GM12874 (cell line): Measurements from ENCODE around the gene CELF5.

Experiments
- TF ChIP-seq, protein P1 (sequence below): IDR thresholded peaks from 2 replicates; pipeline ENCODE4 v1.5.1; 2011; ENCODE audit warnings: low read depth, mild to moderate bottlenecking, control low read depth, low read length, moderate library complexity; ENCODE audit not compliant: insufficient read depth

CELF5 gene

DNA sequence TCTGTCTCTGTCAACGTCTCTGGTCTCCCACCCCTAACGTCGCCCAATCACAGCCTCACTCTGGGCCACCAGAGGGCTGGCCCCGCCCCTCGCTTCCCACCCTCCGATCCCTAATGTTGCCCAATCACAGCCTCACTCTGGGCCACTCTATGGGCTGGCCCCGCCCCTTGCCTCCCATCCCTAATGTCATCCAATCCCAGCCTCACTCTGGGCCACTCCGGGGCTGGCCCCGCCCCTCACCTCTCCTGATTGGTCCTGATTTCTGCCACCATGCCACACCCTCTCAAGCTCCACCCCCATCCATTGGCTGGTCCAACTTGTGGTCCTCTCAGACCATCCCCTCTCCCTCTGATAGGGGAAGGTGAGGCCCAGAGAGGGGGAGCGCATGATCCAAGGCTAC is 24.9 kb downstream of the CELF5 start:
- TF ChIP-seq, protein P1, sequence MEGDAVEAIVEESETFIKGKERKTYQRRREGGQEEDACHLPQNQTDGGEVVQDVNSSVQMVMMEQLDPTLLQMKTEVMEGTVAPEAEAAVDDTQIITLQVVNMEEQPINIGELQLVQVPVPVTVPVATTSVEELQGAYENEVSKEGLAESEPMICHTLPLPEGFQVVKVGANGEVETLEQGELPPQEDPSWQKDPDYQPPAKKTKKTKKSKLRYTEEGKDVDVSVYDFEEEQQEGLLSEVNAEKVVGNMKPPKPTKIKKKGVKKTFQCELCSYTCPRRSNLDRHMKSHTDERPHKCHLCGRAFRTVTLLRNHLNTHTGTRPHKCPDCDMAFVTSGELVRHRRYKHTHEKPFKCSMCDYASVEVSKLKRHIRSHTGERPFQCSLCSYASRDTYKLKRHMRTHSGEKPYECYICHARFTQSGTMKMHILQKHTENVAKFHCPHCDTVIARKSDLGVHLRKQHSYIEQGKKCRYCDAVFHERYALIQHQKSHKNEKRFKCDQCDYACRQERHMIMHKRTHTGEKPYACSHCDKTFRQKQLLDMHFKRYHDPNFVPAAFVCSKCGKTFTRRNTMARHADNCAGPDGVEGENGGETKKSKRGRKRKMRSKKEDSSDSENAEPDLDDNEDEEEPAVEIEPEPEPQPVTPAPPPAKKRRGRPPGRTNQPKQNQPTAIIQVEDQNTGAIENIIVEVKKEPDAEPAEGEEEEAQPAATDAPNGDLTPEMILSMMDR, result no peak

DNA sequence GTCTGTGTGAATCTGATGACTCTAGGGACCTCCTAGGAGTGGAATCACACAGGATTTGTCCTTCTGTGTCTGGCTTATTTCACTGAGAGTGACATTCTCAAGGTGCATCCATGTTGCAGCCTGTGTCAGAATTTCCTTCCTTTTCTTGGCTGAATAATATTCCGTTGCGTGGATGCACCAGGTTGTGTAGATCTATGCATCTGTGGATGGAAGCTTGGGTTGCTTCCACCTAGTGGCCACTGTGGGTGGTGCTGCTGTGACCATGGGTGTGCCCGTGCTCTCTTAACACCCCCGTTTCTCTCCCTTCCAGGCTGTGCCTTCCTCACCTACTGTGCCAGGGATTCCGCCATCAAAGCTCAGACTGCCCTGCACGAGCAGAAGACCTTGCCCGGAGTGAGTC is 26.2 kb downstream of the CELF5 start:
- TF ChIP-seq, protein P1, result peak; percentile 81

DNA sequence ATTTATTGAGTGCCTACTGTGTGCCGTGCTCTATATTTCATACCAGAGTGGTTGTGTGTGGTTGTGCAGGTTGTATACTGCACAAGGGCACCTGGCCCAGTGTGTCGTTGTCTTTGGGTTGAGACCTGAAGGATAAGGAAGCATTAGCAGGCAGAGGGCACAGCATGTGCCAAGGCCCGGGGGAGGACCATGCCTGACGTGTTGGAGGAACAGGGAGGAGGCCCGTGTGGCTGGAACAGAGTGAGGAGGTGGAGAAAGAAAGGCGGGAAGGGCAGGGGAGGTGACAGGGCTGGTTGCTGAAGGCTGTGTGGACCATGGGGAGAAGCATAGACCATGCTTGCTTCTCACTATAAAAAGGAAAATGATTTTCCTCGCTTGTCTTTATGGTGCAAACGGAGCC is 26.8 kb downstream of the CELF5 start:
- TF ChIP-seq, protein P1, result no peak

DNA sequence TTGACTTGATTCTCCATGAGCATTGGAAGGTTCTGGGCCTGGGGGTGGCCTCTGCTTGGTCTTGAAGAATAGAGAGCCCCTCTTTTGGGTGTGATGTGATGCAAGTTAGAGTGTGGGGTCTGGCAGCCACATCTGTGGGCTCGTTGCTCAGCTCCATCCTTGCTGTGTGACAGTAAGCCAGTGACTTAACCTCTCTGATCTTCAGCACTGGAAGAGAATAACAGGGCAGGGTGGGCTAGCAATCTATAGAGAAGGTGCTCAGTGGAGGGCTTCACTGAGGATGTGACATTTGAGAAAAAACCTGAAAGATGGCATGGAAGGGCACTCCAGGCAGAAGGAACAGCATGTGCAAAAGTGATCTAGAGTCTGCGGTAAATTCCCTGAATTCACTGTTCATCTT is 28.2 kb downstream of the CELF5 start:
- TF ChIP-seq, protein P1, result no peak

DNA sequence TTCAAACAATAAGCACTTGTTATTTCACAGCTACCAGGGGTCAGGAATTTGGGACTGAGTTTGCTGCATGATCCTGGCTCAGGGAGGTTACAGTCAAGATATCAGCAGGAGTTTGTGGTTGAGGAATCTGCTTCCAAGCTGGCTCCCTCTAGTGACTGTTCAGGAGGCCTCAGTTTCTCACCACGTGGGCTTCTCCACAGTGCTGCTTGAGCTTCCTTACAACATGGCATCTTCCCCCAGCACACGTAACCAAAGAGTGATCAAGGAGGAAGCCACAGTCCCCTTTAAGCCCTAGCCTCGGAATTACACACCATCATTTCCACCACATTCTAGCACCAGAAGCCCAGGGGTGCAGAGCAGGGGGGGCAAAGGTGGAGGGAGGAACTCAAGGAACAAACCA is 28.8 kb downstream of the CELF5 start:
- TF ChIP-seq, protein P1, result 0 out of 2 replicates have a peak, but pooled peaks have one; percentile 8

DNA sequence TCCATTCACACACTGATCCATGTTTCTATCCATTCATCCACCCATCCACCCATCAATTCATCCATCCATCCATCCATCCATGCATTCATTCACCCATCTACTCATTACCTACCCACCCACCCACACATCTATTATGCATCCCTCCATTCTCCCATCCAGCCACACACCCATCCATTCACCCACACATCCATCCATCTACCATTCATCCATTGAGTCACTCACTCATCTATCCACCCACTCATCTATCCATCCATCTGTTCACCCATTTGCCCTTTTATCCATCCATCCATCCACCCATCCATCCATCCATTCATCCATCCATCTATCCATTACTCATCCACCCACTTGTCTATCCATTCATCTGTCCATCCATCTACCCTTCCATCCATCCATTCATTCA is 30.1 kb downstream of the CELF5 start:
- TF ChIP-seq, protein P1, result no peak

DNA sequence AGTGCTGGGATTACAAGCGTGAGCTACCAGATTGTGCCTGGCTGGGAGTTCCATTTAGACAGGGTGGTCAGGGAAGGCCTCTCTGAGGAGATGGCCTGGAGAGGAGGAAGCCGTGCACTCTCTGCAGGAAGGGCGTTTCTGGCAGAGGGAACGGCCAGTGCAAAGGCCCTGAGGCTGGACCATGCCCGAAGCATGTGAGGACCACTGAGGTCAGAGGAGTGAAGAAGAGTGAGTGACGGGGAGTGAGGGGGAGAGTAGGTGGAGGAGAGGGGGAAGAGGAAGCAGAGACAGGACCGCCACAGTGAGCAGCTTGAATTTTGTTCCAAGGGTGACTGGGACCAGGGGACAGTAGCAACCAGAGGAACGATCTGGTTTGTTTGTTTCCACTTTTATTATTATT is 32.6 kb downstream of the CELF5 start:
- TF ChIP-seq, protein P1, result no peak

DNA sequence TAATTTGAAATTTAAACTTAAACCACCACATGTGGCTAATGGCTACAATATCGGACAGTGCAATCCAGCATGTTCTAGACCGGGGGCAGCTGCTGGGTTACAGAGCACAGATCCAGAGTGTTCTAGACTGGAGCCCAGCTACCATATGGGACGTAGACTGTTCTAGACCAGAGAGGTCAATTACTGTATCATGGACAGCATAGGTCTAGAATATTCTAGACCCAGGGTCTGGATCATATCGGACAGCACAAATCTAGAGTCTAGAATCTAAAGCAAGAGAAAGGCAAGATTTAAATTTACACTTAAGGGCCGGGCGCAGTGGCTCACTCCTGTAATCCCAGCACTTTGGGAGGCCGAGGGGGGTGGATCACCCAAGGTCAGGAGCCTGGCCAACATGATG is 37.9 kb downstream of the CELF5 start:
- TF ChIP-seq, protein P1, result no peak
